ENCODE results near the gene MACO1.
A peak's percentile ranks its signal among the peaks of the same experiment; 100 is the strongest.

The MACO1 gene

DNA sequence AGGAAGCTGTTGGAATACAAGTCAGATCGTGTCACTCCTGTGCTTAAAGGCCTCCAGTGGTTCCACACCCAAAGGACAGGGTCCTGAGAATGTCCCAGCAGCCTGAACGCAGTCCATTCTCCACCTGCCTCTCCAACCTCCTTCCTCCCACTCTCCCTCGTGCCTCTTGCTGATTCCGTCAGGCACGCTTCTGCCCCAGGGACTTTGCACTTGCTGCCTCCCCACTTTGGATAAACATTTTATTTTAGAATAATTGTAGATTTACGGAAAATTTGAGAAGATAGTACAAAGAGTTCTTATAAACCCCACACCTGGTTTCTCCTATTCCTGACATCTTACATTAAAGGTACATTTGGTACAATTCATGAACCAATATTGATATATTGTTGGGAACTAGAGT lies 84.3 kb downstream of the MACO1 start:
- H3K9ac ChIP-seq (ENCODE audit: low read length): no peak overlapping the region
- no peak overlapping the region for H2AK5ac ChIP-seq (ENCODE audit: low read length)
- WGBS (ENCODE audit: extremely low coverage, insufficient coverage, low lambda C conversion rate): no CpG with 5 or more reads among the region's 6 CpGs
- H2BK15ac ChIP-seq (replicated peaks; ENCODE audit: low read depth): no peak overlapping the region
- H4K5ac ChIP-seq (ENCODE audit: low read length): no peak overlapping the region
- H3K27me3 ChIP-seq (ENCODE audit: insufficient read depth, low read length, poor library complexity): no peaks in the 10 kb centered on the region
- DNase-seq: no peak
- H3K23ac ChIP-seq (ENCODE audit: low read length): no peak overlapping the region
- no peak overlapping the region for H3K18ac ChIP-seq (ENCODE audit: low read length)
- H3K79me1 ChIP-seq (ENCODE audit: low read length): no peaks in the 10 kb centered on the region
- no peak overlapping the region for H3K4me2 ChIP-seq (ENCODE audit: low read length)
- no peak overlapping the region for H2BK5ac ChIP-seq (ENCODE audit: low read length)
- no peak overlapping the region for H3K4ac ChIP-seq (ENCODE audit: low read depth, low read length)
- no peaks in the 10 kb centered on the region for H3K79me2 ChIP-seq (ENCODE audit: control insufficient read depth, insufficient read depth, low read length)
- no peak overlapping the region for H3K56ac ChIP-seq (ENCODE audit: low read length)
- no peaks in the 10 kb centered on the region for H3K4me1 ChIP-seq (ENCODE audit: control insufficient read depth, low read depth, low read length)
- no peak overlapping the region for H3K4me3 ChIP-seq (ENCODE audit: low read length)
- no peak overlapping the region for H2BK120ac ChIP-seq (ENCODE audit: low read depth, low read length)
- H4K8ac ChIP-seq (ENCODE audit: low read depth, low read length): no peak overlapping the region
- no peaks in the 10 kb centered on the region for H3K36me3 ChIP-seq (ENCODE audit: control insufficient read depth, insufficient read depth, low read length)
- H3K27ac ChIP-seq (ENCODE audit: low read depth, low read length): no peak overlapping the region

DNA sequence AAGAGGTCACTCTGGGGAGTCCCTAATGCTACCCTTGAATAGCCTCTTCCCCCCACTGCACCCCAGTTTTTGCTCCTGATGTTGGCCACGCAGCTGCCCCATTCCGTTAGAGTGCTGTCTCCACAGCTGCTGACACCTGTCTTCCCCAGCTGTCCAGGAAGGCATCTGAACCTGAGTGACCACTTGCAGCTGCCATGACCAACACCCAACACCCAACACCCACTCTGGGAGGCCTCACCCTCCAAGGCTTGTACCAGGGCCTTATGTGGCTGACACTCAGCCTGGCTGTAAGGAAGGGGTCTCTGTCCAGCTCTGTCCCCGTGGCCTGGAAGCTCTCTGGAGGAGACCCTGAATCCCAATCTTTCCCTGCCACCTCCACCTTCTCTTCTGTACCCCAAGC lies 86.0 kb downstream of the MACO1 start:
- H3K4me3 ChIP-seq (ENCODE audit: low read length): no peak overlapping the region
- H3K27me3 ChIP-seq (ENCODE audit: insufficient read depth, low read length, poor library complexity): no peaks in the 10 kb centered on the region
- no peak overlapping the region for H2AK5ac ChIP-seq (ENCODE audit: low read length)
- H3K9ac ChIP-seq (ENCODE audit: low read length): no peak overlapping the region
- no peaks in the 10 kb centered on the region for H3K79me2 ChIP-seq (ENCODE audit: control insufficient read depth, insufficient read depth, low read length)
- no peak overlapping the region for H3K4me2 ChIP-seq (ENCODE audit: low read length)
- H3K18ac ChIP-seq (ENCODE audit: low read length): no peak overlapping the region
- no peak overlapping the region for H3K27ac ChIP-seq (ENCODE audit: low read depth, low read length)
- WGBS (ENCODE audit: extremely low coverage, insufficient coverage, low lambda C conversion rate): no CpG with 5 or more reads among the region's 3 CpGs
- no peaks in the 10 kb centered on the region for H3K79me1 ChIP-seq (ENCODE audit: low read length)
- no peak overlapping the region for H2BK15ac ChIP-seq (replicated peaks; ENCODE audit: low read depth)
- no peak overlapping the region for H2BK5ac ChIP-seq (ENCODE audit: low read length)
- no peaks in the 10 kb centered on the region for H3K36me3 ChIP-seq (ENCODE audit: control insufficient read depth, insufficient read depth, low read length)
- no peak overlapping the region for H4K8ac ChIP-seq (ENCODE audit: low read depth, low read length)
- H4K5ac ChIP-seq (ENCODE audit: low read length): no peak overlapping the region
- no peak for DNase-seq
- H2BK120ac ChIP-seq (ENCODE audit: low read depth, low read length): no peak overlapping the region
- no peak overlapping the region for H3K23ac ChIP-seq (ENCODE audit: low read length)
- no peak overlapping the region for H3K56ac ChIP-seq (ENCODE audit: low read length)
- H3K4me1 ChIP-seq (ENCODE audit: control insufficient read depth, low read depth, low read length): no peaks in the 10 kb centered on the region
- H3K4ac ChIP-seq (ENCODE audit: low read depth, low read length): no peak overlapping the region

DNA sequence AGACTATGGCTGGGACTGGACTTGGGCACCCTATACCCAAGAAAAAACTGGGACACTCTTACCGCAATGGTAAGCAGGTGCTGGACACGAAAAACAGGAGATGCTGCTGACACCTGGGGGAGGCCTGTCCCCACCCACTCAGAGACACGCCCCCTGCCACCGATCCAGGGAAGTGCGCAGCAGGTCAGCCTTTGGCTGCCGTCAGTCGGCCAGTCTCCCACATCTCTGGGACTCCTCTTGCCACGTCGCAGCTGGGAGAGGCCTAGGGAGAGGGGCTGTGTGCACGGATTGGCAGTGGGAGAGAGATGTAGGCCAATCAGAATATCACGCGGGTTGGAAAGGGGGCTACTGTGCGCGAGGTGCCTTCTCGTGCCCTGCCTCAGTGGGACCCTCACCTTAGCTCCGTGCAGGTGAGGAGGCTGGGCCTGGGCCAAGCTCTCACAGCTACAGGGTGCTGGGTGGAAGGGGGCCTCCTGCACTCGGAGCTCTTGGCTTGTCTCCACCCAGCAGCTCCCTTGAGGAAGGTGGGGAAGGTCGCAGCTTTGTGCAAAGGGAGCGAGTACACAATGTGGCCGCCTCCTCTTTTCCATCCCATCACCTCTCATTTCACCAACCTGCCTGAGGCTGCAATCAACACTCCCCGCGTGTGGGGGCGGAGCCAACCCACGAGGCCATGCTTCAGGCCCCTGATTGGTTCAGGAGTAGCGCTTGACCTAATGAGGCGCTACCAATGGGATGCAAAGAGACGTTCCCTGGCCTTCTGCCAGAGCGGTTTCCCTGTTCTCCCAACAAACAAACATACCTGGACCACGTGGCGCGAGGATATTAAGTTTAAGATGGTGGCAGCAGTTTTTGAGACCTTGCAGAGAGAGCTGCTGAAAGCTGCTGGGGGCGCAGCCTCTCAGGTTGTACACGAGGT lies 87.0 kb downstream of the MACO1 start:
- no peak overlapping the region for H3K27ac ChIP-seq (ENCODE audit: low read depth, low read length)
- H3K56ac ChIP-seq (ENCODE audit: low read length): peak overlapping the region; percentile 10
- no peak overlapping the region for H4K5ac ChIP-seq (ENCODE audit: low read length)
- no CpG with 5 or more reads among the region's 33 CpGs for WGBS (ENCODE audit: extremely low coverage, insufficient coverage, low lambda C conversion rate)
- no peak overlapping the region for H3K23ac ChIP-seq (ENCODE audit: low read length)
- no peak overlapping the region for H2AK5ac ChIP-seq (ENCODE audit: low read length)
- H3K36me3 ChIP-seq (ENCODE audit: control insufficient read depth, insufficient read depth, low read length): no peaks in the 10 kb centered on the region
- no peak overlapping the region for H3K9ac ChIP-seq (ENCODE audit: low read length)
- no peak overlapping the region for H3K4me3 ChIP-seq (ENCODE audit: low read length)
- no peak overlapping the region for H3K18ac ChIP-seq (ENCODE audit: low read length)
- DNase-seq: peak; percentile 80
- no peak overlapping the region for H2BK15ac ChIP-seq (replicated peaks; ENCODE audit: low read depth)
- H3K4me1 ChIP-seq (ENCODE audit: control insufficient read depth, low read depth, low read length): no peaks in the 10 kb centered on the region
- no peak overlapping the region for H4K8ac ChIP-seq (ENCODE audit: low read depth, low read length)
- H3K27me3 ChIP-seq (ENCODE audit: insufficient read depth, low read length, poor library complexity): no peaks in the 10 kb centered on the region
- H2BK5ac ChIP-seq (ENCODE audit: low read length): no peak overlapping the region
- no peak overlapping the region for H2BK120ac ChIP-seq (ENCODE audit: low read depth, low read length)
- no peaks in the 10 kb centered on the region for H3K79me2 ChIP-seq (ENCODE audit: control insufficient read depth, insufficient read depth, low read length)
- H3K4ac ChIP-seq (ENCODE audit: low read depth, low read length): no peak overlapping the region
- H3K79me1 ChIP-seq (ENCODE audit: low read length): no peaks in the 10 kb centered on the region
- H3K4me2 ChIP-seq (ENCODE audit: low read length): no peak overlapping the region

DNA sequence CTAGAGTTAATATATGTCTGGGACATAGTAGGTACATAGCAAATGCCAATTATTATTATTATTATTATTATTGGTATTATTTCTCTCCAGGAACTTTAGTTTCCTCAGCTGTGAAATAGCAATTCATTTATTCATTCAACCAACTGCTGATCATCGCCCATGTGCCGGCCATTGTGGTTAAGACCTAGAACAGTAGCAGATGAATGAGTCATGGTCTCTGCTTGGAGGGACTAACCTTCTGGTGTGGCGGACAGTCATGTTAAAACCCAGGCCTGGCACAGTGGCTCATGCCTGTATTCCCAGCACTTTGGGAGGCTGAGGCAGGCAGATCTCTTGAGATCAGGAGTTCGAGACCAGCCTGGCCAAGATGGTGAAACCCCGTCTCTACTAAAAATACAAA lies 88.9 kb downstream of the MACO1 start:
- Histone ChIP-seq H4K5ac (ENCODE audit: low read length) (no peak overlapping the region), H3K4me1 (ENCODE audit: control insufficient read depth, low read depth, low read length) (no peaks in the 10 kb centered on the region), H3K36me3 (ENCODE audit: control insufficient read depth, insufficient read depth, low read length) (no peaks in the 10 kb centered on the region), H3K27me3 (ENCODE audit: insufficient read depth, low read length, poor library complexity) (no peaks in the 10 kb centered on the region), H3K18ac (ENCODE audit: low read length) (no peak overlapping the region), H3K27ac (ENCODE audit: low read depth, low read length) (no peak overlapping the region), H3K23ac (ENCODE audit: low read length) (no peak overlapping the region), H4K8ac (ENCODE audit: low read depth, low read length) (no peak overlapping the region), H3K79me1 (ENCODE audit: low read length) (no peaks in the 10 kb centered on the region), H2BK120ac (ENCODE audit: low read depth, low read length) (no peak overlapping the region), H2BK15ac (replicated peaks; ENCODE audit: low read depth) (no peak overlapping the region), H3K56ac (ENCODE audit: low read length) (no peak overlapping the region), H2BK5ac (ENCODE audit: low read length) (no peak overlapping the region), H3K79me2 (ENCODE audit: control insufficient read depth, insufficient read depth, low read length) (no peaks in the 10 kb centered on the region), H3K4me3 (ENCODE audit: low read length) (no peak overlapping the region), H2AK5ac (ENCODE audit: low read length) (no peak overlapping the region), H3K4me2 (ENCODE audit: low read length) (no peak overlapping the region), H3K9ac (ENCODE audit: low read length) (no peak overlapping the region), H3K4ac (ENCODE audit: low read depth, low read length) (no peak overlapping the region)
- WGBS (ENCODE audit: extremely low coverage, insufficient coverage, low lambda C conversion rate): no CpG with 5 or more reads among the region's 5 CpGs
- no peak for DNase-seq

DNA sequence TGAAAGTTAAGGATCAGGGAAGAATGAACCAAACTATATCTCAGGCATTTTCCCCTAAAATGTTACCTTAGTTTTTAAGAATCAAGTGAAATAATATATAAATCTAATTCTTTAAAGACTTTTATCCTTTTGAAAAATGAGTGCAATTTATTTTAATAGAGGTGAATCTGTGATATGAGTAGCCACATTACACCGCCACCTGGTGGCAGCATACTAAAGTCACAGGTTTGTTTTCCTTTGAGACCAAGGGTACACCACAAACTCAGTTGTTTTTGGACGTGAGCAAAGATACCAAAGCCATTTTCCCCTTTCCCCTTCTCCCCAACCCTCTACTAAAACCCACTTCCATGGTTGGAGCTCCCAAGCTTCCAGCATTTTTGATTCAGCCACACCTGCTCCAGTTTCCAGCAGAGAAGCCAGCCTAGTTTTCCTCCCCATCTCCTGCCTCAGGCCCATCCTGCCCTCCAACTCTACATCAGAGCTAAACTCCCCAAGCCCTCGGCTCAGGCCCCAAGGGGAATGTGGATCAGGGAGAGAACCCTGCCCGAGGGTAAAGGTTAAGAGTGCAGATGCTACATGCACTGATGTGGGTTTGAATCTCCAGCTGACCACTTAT lies 89.9 kb downstream of the MACO1 start:
- H3K56ac ChIP-seq (ENCODE audit: low read length): no peak overlapping the region
- H3K79me1 ChIP-seq (ENCODE audit: low read length): no peaks in the 10 kb centered on the region
- H3K79me2 ChIP-seq (ENCODE audit: control insufficient read depth, insufficient read depth, low read length): no peaks in the 10 kb centered on the region
- no peak overlapping the region for H2BK15ac ChIP-seq (replicated peaks; ENCODE audit: low read depth)
- H3K27ac ChIP-seq (ENCODE audit: low read depth, low read length): no peak overlapping the region
- H3K4me1 ChIP-seq (ENCODE audit: control insufficient read depth, low read depth, low read length): no peaks in the 10 kb centered on the region
- no peak overlapping the region for H4K5ac ChIP-seq (ENCODE audit: low read length)
- H3K23ac ChIP-seq (ENCODE audit: low read length): no peak overlapping the region
- H2BK5ac ChIP-seq (ENCODE audit: low read length): no peak overlapping the region
- DNase-seq: peak; percentile 51
- H3K4me3 ChIP-seq (ENCODE audit: low read length): no peak overlapping the region
- H4K8ac ChIP-seq (ENCODE audit: low read depth, low read length): no peak overlapping the region
- H3K4ac ChIP-seq (ENCODE audit: low read depth, low read length): no peak overlapping the region
- no peak overlapping the region for H3K4me2 ChIP-seq (ENCODE audit: low read length)
- no peak overlapping the region for H2BK120ac ChIP-seq (ENCODE audit: low read depth, low read length)
- H3K18ac ChIP-seq (ENCODE audit: low read length): no peak overlapping the region
- H3K36me3 ChIP-seq (ENCODE audit: control insufficient read depth, insufficient read depth, low read length): no peaks in the 10 kb centered on the region
- H2AK5ac ChIP-seq (ENCODE audit: low read length): no peak overlapping the region
- no CpG with 5 or more reads among the region's 4 CpGs for WGBS (ENCODE audit: extremely low coverage, insufficient coverage, low lambda C conversion rate)
- no peak overlapping the region for H3K9ac ChIP-seq (ENCODE audit: low read length)
- no peaks in the 10 kb centered on the region for H3K27me3 ChIP-seq (ENCODE audit: insufficient read depth, low read length, poor library complexity)
